ENCODE measurements around the gene ARHGAP26.

DNA sequence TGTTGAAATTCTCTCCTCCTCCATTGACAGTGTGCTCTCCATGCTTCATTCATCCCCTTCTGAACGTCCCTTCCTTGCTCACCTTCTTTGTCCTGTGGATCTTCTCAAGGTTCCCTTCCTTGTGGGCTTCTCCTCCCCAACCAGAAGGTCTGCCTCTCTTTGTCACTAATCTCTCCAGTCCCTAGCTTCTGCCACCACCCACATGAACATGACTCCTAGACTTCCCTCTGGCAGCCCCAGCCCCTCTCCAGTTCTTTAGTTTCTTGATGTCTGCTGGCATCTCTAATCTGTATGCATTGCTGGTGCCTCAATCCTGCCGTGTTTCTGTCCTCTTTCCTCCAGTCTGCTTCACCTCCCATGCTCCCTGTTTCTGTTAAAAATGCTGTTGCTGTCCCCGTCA lies 79.3 kb downstream of the ARHGAP26 start:
- TF ChIP-seq, protein P1, sequence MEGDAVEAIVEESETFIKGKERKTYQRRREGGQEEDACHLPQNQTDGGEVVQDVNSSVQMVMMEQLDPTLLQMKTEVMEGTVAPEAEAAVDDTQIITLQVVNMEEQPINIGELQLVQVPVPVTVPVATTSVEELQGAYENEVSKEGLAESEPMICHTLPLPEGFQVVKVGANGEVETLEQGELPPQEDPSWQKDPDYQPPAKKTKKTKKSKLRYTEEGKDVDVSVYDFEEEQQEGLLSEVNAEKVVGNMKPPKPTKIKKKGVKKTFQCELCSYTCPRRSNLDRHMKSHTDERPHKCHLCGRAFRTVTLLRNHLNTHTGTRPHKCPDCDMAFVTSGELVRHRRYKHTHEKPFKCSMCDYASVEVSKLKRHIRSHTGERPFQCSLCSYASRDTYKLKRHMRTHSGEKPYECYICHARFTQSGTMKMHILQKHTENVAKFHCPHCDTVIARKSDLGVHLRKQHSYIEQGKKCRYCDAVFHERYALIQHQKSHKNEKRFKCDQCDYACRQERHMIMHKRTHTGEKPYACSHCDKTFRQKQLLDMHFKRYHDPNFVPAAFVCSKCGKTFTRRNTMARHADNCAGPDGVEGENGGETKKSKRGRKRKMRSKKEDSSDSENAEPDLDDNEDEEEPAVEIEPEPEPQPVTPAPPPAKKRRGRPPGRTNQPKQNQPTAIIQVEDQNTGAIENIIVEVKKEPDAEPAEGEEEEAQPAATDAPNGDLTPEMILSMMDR (IDR thresholded peaks at IDR 0.05; ENCODE audit: low read depth, low read length, poor library complexity, severe bottlenecking): no peak
- no peak for TF ChIP-seq EZH2phosphoT487 (IDR thresholded peaks at IDR 0.05; ENCODE audit: borderline replicate concordance, low read length)

All from DOHH2 (cell line).